OCI-LY3 (cell line): ENCODE data around the gene TRIM25.

ENCODE experiments used
- H2AFZ ChIP-seq: fragments of 200-600, 300-600 bp; shearing (Covaris generic); 2 replicates; pipeline ENCODE4 v1.6.0; 2014; ENCODE audit warnings: antibody characterized with exemption, low read depth, low read length
- H3K27ac ChIP-seq: fragments of 200-600, 300-600 bp; sonication (generic); 2 replicates; pipeline ENCODE4 v1.5.1; 2014; ENCODE audit warnings: mild to moderate bottlenecking, low read length, moderate library complexity, mixed read lengths
- H3K27me3 ChIP-seq: fragments of 200-600, 300-600 bp; sonication (generic); 2 replicates; pipeline ENCODE4 v1.6.1; 2014; ENCODE audit warnings: low read depth, low read length, mixed read lengths
- H3K36me3 ChIP-seq: fragments of 200-600, 300-600 bp; sonication (generic); replicated peaks from 2 replicates; pipeline ENCODE3; 2014; ENCODE audit warnings: low read depth, low read length, mixed read lengths
- H3K4me1 ChIP-seq: fragments of 300-600, 200-600 bp; sonication (generic); 2 replicates; pipeline ENCODE4 v1.6.1; 2014; ENCODE audit warnings: low read length, mixed read lengths
- H3K4me2 ChIP-seq: fragments of 200-600, 300-600 bp; sonication (generic); 2 replicates; pipeline ENCODE4 v1.6.1; 2014; ENCODE audit warnings: low read length, mixed read lengths
- H3K4me3 ChIP-seq: fragments of 300-600, 200-600 bp; sonication (generic); 2 replicates; pipeline ENCODE4 v1.5.1; 2014; ENCODE audit warnings: antibody characterized with exemption, mild to moderate bottlenecking, low read length, moderate library complexity
- H3K79me2 ChIP-seq: fragments of 300-600, 200-600 bp; shearing (Covaris generic); 2 replicates; pipeline ENCODE4 v1.6.1; 2014; ENCODE audit warnings: mild to moderate bottlenecking, low read length, mixed read lengths
- H3K9ac ChIP-seq: fragments of 300-600, 200-600 bp; shearing (Covaris generic); 2 replicates; pipeline ENCODE4 v1.6.0; 2014; ENCODE audit warnings: mild to moderate bottlenecking, low read length, moderate library complexity
- H3K9me3 ChIP-seq: fragments of 200-600, 300-600 bp; shearing (Covaris generic); 2 replicates; pipeline ENCODE4 v1.6.1; 2014; ENCODE audit warnings: low read length, mixed read lengths; ENCODE audit not compliant: insufficient read depth
- H4K20me1 ChIP-seq: fragments of 200-600, 300-600 bp; sonication (generic); 2 replicates; pipeline ENCODE4 v1.6.1; 2016; ENCODE audit warnings: low read length, mixed read lengths; ENCODE audit not compliant: insufficient read depth
- EZH2phosphoT487 ChIP-seq: fragments of 200-600 bp; shearing (Covaris generic); IDR thresholded peaks from 2 replicates; pipeline ENCODE4 v1.6.1; 2018; ENCODE audit warnings: antibody characterized with exemption, mixed run types, low read depth
- TF ChIP-seq, protein P1 (sequence below): fragments of 200-600, 300-600 bp; sonication (generic); IDR thresholded peaks from 2 replicates; pipeline ENCODE4 v1.5.1; 2014; ENCODE audit warnings: antibody characterized with exemption, low read length, low read depth

TRIM25 gene

GRCh38 chr17:56881685-56882295 is 32.1 kb downstream of the TRIM25 start:
- Histone ChIP-seq H3K4me2 (no peak overlapping the region), H3K27ac (no peak overlapping the region), H2AFZ (no peak overlapping the region), H3K36me3 (peaks cover 3% of the 10 kb centered on the region), H3K27me3 (peaks cover 4% of the 10 kb centered on the region; the same call in 1 of the 2 replicates), H3K9ac (no peak overlapping the region), H4K20me1 (no peaks in the 10 kb centered on the region), H3K9me3 (no peaks in the 10 kb centered on the region), H3K4me1 (peaks cover 8% of the 10 kb centered on the region), H3K79me2 (no peaks in the 10 kb centered on the region), H3K4me3 (no peak overlapping the region)
- TF ChIP-seq EZH2phosphoT487, result no peak

DNA sequence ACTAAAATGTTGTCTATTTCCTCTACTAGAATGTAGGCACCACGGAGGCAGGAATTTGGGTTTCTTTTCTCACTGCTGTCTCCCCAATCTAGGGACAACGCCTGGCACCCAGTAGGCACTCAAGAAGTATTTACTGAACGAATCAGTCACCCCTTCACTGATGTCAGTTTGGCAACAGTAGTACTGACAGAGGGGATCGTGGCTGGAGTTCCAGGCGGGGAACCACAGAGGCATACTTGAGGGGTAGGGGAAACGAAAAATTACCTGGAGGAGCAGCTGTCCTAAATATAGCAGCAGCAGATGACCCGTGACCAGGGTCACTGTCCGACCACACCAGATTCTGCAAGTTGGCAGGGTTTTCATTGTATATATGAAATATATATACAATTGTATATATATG is 33.3 kb downstream of the TRIM25 start:
- no peak for TF ChIP-seq EZH2phosphoT487
- TF ChIP-seq, protein P1, sequence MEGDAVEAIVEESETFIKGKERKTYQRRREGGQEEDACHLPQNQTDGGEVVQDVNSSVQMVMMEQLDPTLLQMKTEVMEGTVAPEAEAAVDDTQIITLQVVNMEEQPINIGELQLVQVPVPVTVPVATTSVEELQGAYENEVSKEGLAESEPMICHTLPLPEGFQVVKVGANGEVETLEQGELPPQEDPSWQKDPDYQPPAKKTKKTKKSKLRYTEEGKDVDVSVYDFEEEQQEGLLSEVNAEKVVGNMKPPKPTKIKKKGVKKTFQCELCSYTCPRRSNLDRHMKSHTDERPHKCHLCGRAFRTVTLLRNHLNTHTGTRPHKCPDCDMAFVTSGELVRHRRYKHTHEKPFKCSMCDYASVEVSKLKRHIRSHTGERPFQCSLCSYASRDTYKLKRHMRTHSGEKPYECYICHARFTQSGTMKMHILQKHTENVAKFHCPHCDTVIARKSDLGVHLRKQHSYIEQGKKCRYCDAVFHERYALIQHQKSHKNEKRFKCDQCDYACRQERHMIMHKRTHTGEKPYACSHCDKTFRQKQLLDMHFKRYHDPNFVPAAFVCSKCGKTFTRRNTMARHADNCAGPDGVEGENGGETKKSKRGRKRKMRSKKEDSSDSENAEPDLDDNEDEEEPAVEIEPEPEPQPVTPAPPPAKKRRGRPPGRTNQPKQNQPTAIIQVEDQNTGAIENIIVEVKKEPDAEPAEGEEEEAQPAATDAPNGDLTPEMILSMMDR, result no peak
- Histone ChIP-seq H4K20me1 (no peaks in the 10 kb centered on the region), H3K9ac (no peak overlapping the region), H3K27me3 (peaks cover 4% of the 10 kb centered on the region; the same call in 1 of the 2 replicates), H3K9me3 (no peaks in the 10 kb centered on the region), H3K4me2 (peak overlapping the region; percentile 14; the same call in 1 of the 2 replicates), H3K4me1 (peaks cover 8% of the 10 kb centered on the region), H2AFZ (no peak overlapping the region), H3K79me2 (no peaks in the 10 kb centered on the region), H3K27ac (no peak overlapping the region), H3K36me3 (no peaks in the 10 kb centered on the region), H3K4me3 (no peak overlapping the region)

GRCh38 chr17:56880133-56880532 is 33.7 kb downstream of the TRIM25 start:
- Histone ChIP-seq H3K36me3 (no peaks in the 10 kb centered on the region), H3K27ac (no peak overlapping the region), H2AFZ (no peak overlapping the region), H3K9ac (no peak overlapping the region), H4K20me1 (no peaks in the 10 kb centered on the region), H3K4me3 (no peak overlapping the region), H3K4me2 (peak overlapping the region; percentile 14; the same call in 1 of the 2 replicates), H3K4me1 (peaks cover 8% of the 10 kb centered on the region), H3K79me2 (no peaks in the 10 kb centered on the region), H3K9me3 (no peaks in the 10 kb centered on the region), H3K27me3 (peaks cover 4% of the 10 kb centered on the region; the same call in 1 of the 2 replicates)
- TF ChIP-seq, protein P1, result no peak
- TF ChIP-seq EZH2phosphoT487, result no peak

DNA sequence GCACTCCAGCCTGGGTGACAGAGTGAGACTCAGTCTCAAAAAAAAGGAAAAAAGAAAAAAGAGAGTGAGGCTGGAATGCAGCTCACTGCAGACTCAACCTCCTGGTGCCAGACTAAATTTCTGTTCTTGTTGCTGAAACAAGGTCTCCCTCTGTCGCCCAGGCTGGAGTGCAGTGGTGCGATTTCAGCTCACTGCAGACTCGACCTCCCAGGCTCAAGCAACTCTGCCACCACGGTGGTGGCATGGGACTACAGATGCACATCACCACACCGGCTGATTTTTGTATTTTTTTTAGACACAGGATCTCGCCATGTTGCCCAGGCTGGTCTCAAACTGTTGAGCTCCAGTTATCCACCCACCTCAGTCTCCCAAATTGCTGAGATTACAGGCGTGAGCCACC is 34.6 kb downstream of the TRIM25 start:
- Histone ChIP-seq H2AFZ (no peak overlapping the region), H3K27me3 (peaks cover 4% of the 10 kb centered on the region; the same call in 1 of the 2 replicates), H3K36me3 (no peaks in the 10 kb centered on the region), H3K4me1 (peaks cover 8% of the 10 kb centered on the region), H3K4me2 (no peak overlapping the region), H3K9ac (no peak overlapping the region), H3K79me2 (no peaks in the 10 kb centered on the region), H3K4me3 (no peak overlapping the region), H4K20me1 (no peaks in the 10 kb centered on the region), H3K27ac (no peak overlapping the region), H3K9me3 (no peaks in the 10 kb centered on the region)
- TF ChIP-seq, protein P1, result no peak
- TF ChIP-seq EZH2phosphoT487, result no peak
